Measurements from ENCODE around the gene DCLK1.
A peak's percentile ranks its signal among the peaks of the same experiment; 100 is the strongest.
"Not testable (repeated sequence)": the region's sequence is repeated elsewhere in the genome, so short reads cannot be mapped to it uniquely, and the experiment has no call there.

The DCLK1 gene

DNA sequence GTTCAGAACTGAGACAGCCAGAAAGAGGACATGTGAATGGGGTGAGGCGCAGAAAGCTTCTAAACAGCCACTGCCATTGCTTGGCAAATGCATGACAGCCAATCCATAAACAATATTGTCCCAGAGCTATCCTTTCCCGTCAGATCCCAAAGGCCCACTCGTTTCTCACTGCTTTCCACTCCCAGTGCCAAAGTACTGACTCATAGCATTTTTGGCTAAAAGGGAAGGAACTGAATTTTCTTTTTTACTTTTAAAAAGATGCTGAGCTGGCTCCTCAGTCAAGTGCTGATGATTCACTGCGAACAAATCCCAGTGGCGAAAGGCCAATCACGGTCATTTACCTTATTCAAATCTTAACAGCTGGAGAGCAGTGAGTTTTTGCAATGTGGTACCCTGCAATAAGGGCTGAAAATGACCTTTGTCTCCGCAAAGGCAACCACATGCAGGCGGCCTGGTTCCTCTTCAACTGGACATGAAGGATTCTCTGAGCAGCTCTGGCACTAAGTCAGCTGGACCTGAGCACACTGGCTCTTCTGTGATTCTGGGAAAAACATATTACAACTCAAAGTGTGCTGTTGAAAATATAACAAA, 151.7 kb downstream of the DCLK1 start:
- DNase-seq, result no peak

DNA sequence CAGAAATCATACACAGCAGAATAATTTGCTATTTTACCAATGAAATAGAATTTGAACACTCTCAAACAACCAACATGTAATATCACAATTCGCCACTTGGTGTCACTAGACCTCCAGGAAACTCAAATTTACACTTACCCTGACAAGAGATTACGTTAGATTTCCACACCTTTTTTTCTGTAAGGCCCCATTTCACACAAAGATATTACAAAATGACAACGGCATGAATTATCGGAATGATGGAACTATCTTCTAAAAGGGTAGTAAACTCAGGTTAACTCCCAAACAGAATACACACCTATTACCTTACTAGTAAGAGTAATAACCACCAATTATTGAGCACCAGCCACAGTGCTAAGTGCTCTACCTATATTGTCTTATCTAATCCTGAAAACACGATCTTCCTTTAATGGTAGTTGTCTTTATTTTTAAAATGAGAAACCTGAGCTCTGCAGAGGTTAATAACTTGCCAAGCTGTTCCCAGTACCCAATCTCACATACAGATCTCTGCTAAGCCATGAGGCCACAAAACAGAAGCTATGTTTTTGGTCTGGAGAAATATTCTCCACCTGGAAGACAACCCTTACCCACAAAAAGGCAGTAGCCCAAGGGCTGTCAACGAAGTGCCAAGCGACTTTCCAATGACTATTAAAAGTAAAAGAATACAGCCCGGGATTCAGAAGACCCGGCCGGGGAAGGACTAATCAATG, 152.4 kb downstream of the DCLK1 start:
- DNase-seq, result no peak

DNA sequence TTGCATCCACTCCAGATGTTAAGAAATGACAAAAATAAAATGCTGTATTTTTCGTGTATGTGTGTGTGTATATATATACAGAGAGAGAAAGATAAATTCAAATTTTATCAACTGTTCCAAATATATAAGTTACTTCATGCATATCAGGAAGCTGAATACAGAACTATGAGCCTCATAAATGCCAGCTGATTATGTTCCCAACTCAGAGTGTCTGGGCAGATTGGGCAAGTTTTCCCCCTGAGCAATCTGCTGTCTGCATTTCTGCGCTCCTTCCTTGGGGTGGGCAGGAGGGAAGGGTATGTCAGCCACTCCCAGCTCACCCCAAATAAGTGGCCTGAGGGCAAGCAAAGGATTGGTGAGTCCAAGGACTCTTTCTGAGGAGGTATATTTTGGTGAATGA, 154.1 kb downstream of the DCLK1 start:
- DNase-seq, result no peak

DNA sequence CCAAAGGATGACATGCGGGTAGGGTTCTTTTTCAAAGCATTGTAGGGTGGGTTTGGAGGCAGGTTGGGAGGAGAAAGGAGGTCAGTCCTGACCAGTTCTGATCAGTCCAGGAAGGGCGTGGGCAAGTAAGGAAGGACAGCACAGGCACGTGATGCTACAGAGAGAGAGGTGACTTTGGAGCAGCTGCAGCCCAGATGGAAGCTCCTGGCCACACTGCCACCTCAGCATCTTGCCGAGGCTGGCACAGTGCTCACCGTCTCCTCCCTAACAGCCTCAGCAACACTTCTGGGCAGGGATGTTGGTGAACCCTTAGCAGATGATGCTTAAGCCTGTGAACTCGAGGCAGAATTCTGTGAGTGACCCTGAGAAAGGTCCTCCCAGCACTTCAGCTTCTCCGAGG, 155.1 kb downstream of the DCLK1 start:
- DNase-seq, result no peak

DNA sequence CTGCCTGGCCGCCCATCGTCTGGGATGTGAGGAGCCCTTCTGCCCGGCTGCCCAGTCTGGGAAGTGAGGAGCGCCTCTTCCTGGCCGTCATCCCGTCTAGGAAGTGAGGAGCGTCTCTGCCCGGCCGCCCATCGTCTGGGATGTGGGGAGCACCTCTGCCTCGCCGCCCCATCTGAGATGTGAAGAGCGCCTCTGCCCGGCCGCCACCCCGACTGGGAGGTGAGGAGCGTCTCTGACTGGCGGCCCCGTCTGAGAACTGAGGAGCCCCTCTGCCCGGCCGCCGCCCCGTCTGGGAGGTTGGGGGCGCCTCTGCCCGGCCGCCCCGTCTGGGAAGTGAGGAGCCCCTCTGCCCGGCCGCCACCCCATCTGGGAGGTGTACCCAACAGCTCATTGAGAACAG, 164.2 kb downstream of the DCLK1 start:
- not testable (repeated sequence) for DNase-seq

DNA sequence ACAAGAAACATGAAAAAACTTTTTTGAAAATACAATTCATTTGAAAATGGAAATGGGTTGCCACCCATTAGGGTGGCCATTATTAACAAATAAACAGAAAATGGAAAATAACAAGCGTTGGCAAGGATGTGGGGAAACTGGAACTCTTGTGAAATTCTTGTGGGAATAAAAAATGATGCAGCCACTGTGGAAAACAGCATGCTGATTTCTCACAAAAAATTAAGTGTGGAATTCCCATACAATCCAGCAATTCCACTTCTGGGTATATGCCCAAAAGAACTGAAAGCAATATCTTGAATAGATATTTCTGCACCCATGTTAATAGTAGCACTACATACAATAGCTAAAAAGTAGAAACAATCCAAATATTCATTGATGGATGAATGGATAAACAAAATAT, 165.2 kb downstream of the DCLK1 start:
- DNase-seq, result no peak

DNA sequence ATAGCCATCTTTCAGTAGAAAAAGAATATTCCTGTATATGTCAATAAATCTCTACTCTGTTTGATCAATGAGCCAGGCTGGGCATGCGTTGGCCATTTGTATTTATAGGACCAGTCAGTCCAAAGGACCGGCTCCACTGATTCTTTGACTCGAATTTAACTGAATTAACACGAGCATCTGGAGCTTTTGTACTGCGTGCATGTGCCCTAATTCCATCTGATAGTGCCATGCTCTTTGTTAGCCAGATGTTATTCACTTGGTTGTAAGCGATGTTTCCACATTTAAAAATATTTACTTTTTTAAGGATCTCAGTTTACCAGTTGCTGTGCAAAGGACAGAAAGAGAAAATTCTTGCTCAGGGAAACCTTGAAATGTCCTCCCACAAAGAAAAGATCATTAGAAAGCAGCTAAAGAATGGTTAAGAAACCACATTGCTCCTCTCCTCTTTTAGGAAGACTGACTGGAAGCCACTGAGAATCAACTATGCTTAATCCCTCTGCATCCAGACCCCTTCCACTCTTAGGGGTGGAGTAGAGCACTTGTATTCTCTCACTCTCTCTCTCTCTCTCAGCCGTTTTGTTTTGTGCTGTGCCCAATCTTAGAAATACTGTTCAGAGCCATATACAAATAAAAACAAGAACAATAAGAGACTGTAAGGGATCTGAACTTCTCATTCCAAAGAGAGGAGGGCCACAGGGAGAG, 165.8 kb downstream of the DCLK1 start:
- DNase-seq, result no peak

DNA sequence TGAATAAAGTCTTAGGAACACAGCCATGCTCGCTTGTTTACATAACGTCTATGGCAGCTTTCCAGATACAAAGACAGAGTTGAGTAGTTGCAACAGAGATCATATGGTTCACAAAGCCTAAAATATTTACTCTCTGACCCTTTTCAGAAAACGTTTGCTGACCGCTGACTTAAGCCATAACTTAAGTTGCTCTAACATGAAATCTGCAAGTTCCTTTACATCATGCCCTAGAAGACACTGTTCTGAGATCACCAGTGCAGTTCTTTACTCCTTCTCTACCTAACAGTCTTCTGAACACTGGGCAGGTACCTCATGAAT, 166.4 kb downstream of the DCLK1 start:
- no peak for DNase-seq

DNA sequence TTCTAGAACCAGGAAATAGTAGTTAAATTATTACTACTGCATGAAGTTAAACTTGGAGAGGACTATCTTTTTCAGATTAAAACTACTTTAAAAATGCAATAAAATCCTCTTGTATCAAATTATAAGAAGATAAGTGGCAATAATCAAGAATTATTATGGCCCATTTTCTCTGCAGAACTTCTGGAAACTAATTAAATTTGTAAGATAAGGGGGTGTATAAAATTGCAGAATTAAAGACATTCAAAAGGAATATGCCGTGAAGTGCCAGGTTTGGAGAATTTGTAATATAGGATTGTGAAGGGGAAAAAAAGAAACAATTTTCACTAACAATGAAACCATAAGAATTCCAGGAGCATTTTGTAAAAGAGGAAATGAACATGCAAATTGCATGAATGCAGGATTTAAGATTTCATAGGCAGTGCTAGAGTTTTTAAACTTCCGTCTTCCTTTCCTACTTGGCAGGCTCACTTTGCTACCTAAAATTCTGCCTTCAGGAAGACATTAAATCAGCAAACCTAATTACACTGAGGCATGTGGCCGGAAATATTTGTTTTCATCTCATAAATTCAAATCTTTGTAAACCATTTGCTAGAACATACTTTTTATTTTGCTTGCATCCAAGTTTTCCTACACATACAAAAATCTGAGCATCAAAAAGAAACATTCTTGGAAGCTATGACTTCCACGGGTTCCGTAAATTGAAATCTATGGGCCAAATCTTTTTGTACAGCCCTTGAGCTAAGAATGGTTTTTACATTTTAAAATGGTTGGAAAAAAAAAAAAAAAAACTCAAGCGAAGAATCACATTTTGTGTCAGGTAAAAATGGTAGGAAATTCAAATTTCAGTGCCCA, 166.9 kb downstream of the DCLK1 start:
- no peak for DNase-seq

DNA sequence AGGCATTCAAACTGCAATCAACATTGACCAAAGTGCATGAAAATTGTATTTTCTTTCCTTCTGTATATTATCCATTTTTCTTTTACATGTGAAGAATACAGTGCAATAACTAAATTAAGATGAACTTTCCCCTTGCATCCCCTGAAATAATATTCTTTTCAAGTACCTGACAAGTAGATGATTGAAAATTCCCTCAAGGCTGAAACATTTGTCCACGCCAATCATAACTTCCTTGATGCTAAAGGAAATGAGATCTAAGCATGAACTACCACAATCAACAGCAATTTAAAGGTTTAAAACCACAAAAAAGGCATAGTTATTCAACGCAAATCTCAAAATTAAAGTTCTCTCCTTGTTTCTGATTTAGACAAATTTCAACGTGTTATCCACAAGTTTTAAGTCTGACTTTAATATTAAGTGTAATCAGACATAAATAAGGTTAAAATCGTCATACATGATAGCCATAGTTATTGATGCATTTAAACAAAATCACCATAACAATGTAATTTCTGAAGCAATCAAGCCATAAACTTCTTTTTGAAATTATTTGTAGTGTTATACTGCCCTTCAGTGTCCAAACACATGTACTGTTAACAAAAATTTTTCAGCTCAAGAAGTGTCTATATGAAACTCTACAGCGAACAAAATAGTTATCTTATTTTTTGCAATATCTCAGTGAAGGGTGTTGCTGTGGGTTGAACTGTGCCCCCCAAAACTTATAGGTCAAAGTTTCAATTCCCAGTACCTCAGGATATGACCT, 169.5 kb downstream of the DCLK1 start:
- DNase-seq, result no peak

DNA sequence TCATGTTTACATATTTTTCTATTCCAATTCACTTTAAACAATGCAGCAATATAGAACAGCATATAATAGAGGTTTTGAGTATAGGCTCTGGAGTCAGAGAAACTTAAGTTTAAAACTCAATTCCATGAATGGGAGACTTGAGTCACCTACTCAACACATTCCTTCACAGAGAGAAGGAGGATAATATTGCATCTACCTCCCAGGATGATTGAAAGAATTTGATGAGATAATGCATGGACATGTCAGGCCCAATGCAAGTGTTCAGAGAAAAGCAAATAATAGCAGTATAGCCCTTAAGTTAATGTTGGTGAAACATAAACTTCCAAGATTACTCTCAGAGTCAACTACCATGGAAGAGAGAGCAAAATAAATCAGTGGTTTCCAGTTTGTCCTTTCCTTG, 170.2 kb downstream of the DCLK1 start:
- DNase-seq, result no peak

DNA sequence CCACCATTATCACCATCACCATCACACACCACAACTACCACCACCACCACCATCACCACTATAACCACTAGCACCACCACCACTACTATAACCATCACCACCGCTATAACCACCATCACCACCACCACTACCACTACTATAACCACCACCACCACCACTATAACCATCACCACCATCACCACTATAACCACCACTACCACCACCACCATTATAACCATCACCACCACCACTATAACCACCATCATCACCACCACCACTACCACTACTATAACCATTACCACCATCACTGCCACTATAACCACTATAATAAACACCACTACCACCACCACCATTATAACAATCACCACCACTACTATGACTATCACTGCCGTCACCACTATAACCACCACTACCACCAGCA, 173.2 kb downstream of the DCLK1 start:
- DNase-seq, result no peak

DNA sequence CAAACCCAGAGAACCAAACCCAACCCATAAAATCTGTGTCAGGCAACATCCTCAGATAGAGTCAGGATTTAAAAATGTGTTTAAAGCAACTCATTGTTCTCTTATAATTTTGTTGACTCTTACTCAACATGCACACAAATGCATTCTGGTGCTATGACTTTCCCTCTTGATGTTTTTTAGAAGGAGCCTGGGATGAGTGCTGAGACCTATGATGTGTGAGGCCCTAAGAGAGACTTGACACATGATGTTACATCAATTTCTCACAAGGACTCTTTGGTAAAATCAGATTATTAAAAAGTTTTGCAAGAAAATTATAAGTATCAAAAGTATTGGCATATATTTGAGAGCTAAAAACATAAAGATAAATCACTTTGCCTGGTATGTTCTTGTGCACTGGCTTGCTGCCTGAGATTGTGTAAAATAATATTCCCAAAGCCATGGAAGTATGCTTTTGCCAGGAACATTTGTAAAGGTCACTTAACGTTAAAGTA, 173.9 kb downstream of the DCLK1 start:
- DNase-seq, result no peak

DNA sequence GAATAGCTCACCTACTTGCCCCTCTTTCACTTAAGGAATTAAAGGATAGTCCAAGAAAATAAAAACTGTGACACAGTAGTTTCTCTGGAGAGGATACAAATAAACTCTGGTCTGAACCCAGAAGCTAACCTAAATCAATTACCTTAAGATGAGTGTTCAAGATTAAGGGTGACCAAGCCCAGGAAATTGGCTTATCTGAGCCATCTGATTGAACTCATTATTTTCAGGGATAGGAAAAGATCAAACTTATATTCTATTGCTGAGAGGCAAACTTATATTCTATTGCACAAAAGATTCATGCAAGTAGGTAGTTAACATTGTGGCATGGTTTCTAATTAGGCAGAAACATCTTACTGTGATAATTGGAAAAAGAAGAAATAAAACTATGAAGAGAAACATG, 175.1 kb downstream of the DCLK1 start:
- DNase-seq, result no peak

DNA sequence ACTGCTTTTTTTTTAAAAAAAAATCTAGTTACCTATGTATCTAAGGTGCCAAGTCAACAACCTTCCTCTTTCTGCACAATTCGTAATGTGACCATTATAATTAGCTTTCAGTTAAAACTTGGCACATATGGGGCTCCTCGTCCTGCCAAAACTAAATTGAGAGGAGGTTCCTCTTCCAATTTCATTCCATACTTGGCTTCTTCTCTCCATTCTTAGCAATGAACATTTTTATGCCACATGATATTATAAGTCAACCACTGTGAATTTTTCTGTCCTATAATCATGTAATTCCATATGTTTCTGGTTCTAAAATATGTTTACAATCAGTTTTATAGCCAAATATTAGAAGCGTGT, 177.0 kb downstream of the DCLK1 start:
- peak in 1 of 2 experiments; percentile 63 for DNase-seq

DNA sequence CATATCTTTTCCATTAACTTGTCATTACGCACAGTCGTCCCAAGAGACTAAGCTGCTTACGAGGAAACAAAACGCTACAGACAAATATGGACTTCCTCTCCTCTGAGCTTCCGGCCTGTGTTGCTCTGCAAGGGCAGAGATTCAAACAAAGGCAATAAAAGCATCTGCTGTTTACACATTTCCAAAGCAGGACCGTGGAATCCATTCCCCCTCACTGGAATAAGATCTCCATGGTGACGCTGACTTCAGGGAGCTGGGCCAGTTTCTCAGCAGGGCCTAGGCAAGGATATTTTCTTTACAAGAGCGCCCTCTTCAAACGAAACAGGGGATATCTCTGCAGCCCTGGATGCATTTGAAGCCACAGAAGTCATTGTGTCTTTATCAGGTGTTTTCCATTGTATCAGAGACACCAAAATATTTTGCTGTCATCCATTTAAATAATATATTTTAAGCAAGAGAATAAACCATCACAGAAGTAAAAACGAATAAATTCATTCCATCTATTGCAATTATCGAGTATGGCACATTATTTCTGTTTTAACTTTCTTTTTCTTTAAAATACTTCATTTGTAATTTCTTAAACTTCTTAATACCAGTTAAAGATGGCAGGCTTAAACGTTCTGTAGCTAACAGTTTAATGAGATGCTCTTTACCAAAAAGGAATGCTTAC, 177.5 kb downstream of the DCLK1 start:
- DNase-seq, result peak; percentile 97 to 99

DNA sequence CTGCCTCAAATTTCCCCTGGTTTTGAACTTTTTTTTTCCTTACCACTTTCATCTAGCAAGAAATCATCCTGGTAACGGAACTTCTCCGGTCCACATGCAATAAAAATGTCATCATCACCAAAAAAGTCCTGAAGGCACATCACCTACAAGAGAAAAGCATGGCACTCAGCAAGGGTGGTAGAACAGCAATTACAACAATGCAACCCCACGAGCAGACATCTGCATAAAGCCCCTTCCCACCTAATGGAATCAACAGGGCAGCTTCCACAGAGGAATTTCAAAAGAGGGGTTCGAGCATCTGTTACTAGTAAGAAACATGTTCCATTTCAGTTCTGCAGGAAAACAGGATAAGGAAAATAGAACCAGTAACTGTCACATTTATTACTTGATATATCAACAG, 183.9 kb downstream of the DCLK1 start:
- DNase-seq, result no peak

DNA sequence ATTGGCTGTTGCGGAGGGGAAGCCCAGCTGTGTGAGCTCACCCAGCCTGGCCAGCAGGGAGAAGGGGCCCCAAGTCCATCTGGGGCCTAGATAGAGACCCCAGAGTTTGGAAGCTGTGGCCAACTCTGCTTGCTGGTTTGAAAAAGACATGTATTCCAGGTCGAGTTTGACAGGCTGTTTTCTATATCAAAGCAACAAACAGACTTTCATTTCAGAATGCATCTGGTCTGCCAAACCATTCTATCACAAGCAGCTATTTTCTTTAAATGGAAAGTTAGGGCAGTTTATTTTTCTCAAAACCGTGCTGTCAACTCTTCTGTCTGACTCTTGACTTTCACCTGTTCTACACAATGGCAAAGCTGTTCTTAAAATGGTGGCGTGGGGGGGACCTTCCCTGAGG, 185.8 kb downstream of the DCLK1 start:
- no peak for DNase-seq

DNA sequence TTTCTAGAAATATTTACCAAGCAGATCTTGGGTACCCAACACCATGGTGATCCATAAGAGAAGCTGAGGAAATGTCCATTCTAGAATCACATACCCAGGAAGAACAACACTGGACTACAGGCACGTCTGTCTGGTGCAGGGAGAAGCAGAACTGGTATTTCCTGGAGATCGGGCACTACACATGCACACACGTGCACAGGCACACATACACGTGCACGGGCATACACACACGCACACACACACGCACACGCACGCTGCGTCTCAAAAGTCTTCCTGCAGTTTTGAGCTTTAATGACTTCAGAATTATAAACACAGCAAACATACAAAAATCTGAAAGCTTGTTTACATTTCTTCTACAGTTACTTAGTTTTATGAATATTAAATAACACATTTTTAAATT, 189.8 kb downstream of the DCLK1 start:
- no peak for DNase-seq

DNA sequence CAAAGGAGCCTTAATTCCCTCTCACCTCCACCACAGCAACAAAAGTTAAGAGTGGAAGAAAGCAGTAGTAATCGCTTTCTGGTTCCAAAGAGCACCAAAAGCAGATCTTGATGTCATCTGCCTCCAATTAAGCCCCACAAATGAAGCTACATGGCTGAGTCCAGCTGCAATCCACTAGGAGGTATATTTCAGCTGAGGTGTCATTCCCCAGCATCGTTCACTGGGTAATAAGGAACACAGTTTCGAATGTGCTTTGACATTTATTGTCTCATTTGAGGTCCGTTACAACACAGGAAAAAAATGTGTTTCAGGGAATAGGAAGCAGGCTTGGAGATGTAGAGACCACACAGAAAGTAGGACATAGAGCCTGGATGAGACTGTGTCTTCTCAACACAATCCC, 190.4 kb downstream of the DCLK1 start:
- DNase-seq, result no peak

DNA sequence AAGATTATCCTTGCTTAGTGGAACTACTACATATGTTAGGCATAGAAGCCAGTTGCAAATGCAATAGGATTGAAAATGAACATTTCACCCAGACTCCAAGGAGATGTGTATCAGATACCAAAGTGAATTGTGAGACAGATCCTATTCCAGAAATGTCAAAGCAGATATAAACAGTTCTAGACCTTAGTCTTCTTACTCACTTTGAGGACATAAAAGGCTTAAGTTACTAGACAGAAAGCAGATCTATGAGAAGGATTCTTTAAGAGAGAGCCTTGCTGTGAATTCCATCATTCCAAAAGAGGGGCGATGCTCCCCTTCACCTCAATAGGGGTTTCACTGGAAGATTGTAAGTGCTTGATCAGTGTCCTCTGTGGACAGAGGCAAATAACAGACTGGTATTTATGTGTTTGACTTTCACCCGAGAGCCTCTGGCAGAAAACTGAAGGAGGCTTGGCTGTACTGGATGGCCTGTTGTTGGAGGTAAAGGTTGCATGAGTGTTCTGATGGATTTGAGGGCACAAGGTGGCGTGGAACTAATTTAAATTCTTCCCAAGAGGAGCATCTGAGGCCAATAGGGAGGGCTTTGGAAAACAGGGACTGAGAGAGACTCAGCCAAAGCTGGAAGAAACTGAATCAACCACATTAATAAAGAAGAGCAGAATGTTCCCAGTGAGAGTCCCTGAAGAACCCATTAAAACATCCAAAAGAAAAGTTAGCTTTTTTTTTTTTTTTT, 194.8 kb downstream of the DCLK1 start:
- no peak for DNase-seq

All from cerebellar nuclear complex (tissue), 1 donor.